Activated T-helper 1 cell treated with Interleukin-2 at 50 U/mL for 16 hours (primary cell): ENCODE data around the gene IKBKE.

ENCODE experiments used
- DNase-seq: peaks from one replicate; pipeline ENCODE4 v3.0.0-alpha.2; 2020; ENCODE audit warnings: low read depth

Gene IKBKE

GRCh38 chr1:206512851-206513180 is 42.5 kb downstream of the IKBKE start:
- DNase-seq = no peak

- DNase-seq = no peak
Measured at GRCh38 chr1:206513312-206514111, 43.2 kb downstream of the IKBKE start.

- DNase-seq = no peak
Measured at GRCh38 chr1:206514813-206515387, 44.6 kb downstream of the IKBKE start.

- no peak for DNase-seq
Measured at GRCh38 chr1:206516728-206516990, 46.4 kb downstream of the IKBKE start.

- no peak for DNase-seq
Measured at GRCh38 chr1:206517784-206518183, 47.5 kb downstream of the IKBKE start.

- DNase-seq = no peak
Measured at GRCh38 chr1:206518206-206518605, 47.9 kb downstream of the IKBKE start.

- DNase-seq = no peak
Measured at GRCh38 chr1:206518743-206519142, 48.5 kb downstream of the IKBKE start.

GRCh38 chr1:206521127-206521526 is 50.9 kb downstream of the IKBKE start:
- no peak for DNase-seq

- DNase-seq = no peak
Measured at GRCh38 chr1:206521694-206522402, 51.6 kb downstream of the IKBKE start.

GRCh38 chr1:206524739-206525364 is 54.6 kb downstream of the IKBKE start:
- no peak for DNase-seq

GRCh38 chr1:206526064-206526911 is 56.0 kb downstream of the IKBKE start:
- DNase-seq = no peak

- DNase-seq = no peak
Measured at GRCh38 chr1:206529425-206529824, 59.1 kb downstream of the IKBKE start.

GRCh38 chr1:206532368-206532767 is 62.1 kb downstream of the IKBKE start:
- DNase-seq = no peak

- DNase-seq = no peak
Measured at GRCh38 chr1:206534552-206534951, 64.3 kb downstream of the IKBKE start.

GRCh38 chr1:206535853-206536188 is 65.5 kb downstream of the IKBKE start:
- DNase-seq = no peak

- DNase-seq = no peak
Measured at GRCh38 chr1:206537141-206537540, 66.9 kb downstream of the IKBKE start.

- no peak for DNase-seq
Measured at GRCh38 chr1:206538086-206538770, 68.0 kb downstream of the IKBKE start.

GRCh38 chr1:206538901-206539640 is 68.8 kb downstream of the IKBKE start:
- no peak for DNase-seq

GRCh38 chr1:206540044-206540780 is 69.9 kb downstream of the IKBKE start:
- no peak for DNase-seq

- no peak for DNase-seq
Measured at GRCh38 chr1:206541236-206541833, 71.1 kb downstream of the IKBKE start.
